HG03432 (cell line): ENCODE data around the gene UNC5C.

Experiments used
- ATAC-seq: cut with Tn5 transposase; IDR thresholded peaks from one replicate; pipeline ENCODE4 v1.9.1; 2021; ENCODE audit warnings: mild to moderate bottlenecking, moderate library complexity; ENCODE audit not compliant: unreplicated experiment

Gene UNC5C

DNA sequence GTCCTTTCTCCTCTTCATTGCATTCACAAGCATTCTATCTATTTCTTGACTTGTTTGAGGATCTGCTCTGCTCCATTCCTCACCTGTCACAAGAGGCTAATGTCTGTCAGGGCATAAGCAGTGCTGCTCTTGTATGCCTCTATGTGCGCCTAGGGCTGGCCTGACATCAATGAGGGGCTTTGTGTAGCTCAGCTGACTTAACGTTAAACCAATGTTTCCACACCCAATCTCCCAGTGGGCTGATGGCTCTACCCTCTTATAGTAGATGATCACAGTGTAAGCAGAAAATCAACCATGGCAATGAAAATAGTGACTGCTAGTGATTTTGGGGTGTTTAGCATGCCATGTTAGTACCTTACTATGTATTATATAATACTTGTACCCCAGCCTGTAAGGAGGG is 139.0 kb downstream of the UNC5C start:
- no peak for ATAC-seq

DNA sequence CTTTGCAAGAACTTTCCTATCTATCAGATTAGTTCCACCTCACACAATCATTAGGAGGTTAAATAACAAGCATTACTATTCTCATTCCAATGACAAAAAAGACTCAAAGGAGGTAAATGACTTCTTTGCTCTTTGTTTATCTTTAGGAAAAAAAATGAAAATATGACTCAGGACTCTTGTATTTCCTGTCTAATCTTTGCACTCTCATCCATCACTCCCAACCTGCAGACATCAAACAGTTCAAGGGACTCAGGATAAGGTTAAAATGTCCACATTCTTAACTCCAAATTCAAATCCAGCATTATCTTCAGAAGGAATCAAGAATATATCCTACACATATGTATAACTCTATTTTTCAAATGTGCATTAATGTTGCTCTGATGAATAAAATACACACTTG is 139.6 kb downstream of the UNC5C start:
- no peak for ATAC-seq

DNA sequence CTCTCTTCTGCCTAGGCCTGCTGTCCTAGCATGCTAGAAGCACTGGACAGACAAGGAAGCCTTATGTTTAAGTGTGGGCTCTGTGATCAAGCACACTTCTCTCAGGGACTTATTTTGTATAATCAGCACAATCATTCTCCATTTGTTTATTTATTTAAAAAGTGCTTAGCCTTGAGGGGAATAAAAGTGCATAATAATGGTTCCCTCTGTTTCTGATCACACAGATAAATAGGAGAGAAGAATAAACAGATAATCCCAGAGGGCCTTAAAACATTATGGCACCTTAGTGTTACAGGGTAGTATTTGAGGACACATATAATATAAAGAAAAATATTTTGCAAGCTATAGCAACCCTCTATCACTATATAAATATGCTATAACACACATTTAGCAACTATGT is 146.5 kb downstream of the UNC5C start:
- no peak for ATAC-seq

DNA sequence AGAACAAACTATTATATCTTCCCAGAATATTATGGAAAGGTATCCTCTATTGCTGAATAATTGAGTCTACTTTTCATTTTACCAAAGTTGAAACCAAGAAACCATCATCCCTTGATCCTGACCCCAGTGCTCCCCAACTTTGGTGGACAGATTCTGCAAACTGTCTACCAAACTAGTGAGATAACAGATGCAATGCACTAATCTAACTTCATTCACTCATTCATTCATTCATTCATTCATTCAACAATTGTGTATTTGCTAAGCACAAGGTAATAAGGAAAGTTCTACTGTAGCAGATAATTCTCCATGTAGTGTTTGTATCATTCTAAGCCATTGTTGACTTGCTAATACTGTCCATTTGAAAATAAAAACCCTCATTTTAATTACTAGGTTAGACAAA is 150.6 kb downstream of the UNC5C start:
- no peak for ATAC-seq

GRCh38 chr4:95394752-95395306 is 153.9 kb downstream of the UNC5C start:
- ATAC-seq = no peak

- no peak for ATAC-seq
These were observed 155.0 kb downstream of the UNC5C start for GRCh38 chr4:95393821-95394220.

DNA sequence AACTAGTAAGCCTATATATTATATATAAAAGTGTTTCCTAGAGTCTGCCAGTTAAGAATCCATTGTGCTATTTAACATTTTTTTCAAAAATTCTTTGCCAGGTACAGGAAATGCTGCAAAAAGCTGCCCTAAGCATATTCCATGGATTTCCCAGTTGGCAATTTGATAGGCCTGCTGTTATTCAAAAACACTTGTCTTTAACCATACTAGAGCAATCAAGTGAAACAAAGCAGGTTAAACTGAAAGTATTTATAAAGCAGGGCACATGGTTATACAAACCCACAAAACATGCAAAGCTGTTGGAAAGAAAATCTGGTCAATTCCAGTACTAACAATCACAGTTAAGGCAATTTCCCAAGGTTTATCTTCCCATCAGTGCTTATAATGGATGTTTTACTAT is 159.9 kb downstream of the UNC5C start:
- no peak for ATAC-seq

- no peak for ATAC-seq
These were observed 161.1 kb downstream of the UNC5C start for GRCh38 chr4:95387719-95388118.

DNA sequence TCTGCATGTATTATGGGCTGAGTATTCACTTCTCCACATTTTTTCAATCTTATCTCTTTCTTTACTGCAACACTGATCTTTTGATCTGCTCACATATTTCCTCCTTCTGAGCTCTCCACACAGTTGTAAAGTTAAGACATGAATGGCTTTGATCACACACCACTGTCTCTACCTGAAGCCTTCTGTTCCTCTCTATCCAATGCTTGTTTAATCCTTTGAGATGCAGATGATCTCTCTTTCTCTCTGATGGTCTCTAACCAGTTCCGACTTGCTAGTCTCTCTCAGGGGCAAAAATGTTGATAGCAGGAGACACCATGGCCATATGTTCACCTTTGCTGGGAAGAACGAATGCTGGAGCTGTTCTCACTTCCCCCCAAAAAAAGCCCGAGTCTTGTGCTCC is 162.4 kb downstream of the UNC5C start:
- no peak for ATAC-seq

DNA sequence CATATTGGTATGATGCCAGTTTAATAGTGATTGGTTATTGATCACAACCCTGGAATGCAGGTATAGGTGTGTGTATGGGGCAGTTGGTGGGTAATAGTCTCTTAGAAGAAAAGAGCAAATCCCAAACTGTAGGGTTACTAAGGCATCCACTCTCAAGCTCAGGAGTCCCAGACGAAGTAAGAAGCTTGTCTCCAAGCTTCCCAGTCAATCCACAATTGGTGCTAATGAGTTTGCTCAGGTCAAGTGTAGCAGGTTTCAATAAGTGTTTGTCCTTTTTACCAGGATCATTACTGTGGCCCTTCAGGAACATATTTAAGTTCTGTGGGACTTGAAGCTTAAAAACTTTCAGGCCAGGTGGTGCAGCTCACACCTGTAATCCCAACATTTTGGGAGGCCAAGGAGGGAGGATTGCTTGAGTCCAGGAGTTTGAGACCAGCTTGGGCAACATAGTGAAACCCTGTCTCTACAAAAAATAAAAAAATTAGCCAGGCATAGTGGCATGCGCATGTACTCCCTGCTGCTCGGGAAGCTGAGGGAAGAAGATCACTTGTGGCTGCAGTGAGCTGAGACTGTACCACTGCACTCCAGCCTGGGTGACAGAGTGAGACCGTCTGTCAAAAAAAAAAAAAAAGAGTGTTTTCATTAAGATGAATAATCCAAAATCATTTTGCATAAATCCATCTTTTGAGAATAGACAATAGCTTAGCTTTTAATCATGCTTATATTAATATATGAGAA is 166.8 kb downstream of the UNC5C start:
- no peak for ATAC-seq

DNA sequence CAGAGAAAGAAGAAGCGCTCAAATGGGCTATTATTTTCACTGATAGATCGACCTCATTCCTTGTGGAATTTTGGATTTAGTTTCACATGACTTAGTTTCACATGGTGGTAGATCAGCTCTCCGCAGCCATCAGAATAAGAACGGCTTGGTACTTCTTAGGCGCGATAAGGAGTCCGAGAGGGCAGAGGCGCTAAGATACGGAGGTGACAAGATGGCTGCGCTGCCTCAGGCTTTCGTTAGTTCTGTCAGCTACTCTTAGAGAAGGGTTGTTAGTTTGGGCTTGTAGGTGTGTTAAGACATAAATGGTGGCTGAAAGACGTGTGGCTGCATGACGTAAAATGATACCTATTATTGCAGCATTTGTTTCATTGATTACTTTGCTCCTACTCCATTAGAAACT is 169.1 kb downstream of the UNC5C start:
- no peak for ATAC-seq

- ATAC-seq = no peak
These were observed 171.3 kb downstream of the UNC5C start for GRCh38 chr4:95377366-95377900.

DNA sequence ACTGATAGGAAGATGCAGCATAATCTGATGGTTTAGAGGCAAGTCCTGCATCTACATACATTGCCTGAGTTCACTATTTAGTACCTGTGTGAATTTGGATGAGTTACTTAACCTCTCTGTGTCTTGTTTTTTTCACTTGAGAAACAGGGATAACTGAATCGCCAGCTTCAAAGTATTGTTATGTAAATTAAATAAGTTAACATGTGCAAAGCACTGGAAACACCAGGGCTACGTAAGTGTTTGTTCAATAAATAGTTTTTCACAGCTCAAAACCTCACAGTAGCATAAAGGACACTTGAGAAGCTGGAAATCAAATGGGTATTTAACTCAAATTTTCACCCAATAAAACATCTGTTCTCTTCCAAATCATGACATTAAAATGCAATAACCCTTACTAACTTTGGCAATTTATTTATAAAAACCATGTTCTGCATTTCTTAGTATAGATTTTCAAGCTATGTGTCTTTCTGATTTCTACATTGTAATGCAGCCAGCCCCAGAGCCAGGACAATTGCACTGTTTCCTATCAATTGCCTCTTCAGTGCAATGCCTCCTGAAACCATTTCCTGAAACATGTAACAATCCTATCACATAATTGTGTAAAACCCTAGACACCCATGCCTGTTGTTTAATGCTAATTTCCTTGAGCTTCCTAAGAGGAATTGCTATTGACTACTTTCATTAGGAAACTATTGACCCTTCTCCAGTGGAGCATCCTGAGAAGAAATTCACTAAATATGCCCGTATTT is 177.1 kb downstream of the UNC5C start:
- no peak for ATAC-seq

DNA sequence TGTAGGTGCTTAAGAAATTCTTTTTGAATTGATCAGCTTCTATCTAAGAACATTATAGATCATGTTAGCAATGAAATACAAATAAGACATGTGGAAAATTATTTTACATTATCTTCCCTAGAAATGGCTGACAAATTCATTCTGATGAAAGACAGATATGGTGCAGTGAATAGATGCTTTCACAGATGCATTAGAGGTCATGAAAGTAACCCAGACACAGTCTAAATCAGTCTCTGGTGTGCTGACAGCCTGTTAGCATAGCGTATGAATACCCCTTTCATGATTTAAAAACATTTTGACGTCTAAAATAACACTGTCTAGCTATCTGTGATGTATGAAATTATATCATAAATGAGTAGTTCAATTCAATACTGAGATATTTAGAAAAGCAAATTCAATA is 180.9 kb downstream of the UNC5C start:
- ATAC-seq = no peak

DNA sequence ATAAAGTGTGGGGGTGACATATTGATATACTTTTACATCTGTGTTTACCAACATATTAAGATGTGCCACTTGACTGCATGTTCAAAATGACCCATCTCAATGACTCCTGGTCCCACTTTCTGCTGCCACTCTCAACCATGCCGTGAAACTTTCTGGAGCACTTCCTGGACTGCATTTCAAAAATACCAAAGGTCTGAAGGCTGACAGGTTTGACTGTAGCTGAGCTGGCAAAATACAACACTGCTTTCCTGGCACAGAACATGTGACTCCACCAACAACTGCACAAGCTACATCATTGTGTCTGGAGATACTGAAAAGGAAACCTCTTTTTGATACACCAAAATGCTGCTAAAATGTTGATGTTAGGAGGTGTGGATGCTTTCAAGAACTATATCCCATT is 184.8 kb downstream of the UNC5C start:
- ATAC-seq = no peak

DNA sequence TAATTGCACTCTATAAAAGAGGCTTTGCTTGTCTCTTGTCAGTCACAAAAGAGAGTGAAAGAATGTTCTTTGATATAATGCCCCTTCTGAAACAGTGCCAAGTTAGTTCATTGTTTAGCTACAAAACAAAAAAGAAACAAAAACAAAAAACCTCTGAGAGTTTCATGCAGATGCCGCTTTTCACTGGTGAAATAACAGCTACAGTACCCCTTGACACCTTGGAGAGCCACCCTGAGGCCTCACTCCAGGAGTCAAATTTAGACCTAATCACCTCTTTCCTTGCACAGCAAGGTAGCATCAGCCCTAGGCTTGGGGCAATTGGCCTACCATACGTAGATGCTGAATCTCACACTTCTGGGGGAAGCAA is 185.2 kb downstream of the UNC5C start:
- ATAC-seq = no peak

DNA sequence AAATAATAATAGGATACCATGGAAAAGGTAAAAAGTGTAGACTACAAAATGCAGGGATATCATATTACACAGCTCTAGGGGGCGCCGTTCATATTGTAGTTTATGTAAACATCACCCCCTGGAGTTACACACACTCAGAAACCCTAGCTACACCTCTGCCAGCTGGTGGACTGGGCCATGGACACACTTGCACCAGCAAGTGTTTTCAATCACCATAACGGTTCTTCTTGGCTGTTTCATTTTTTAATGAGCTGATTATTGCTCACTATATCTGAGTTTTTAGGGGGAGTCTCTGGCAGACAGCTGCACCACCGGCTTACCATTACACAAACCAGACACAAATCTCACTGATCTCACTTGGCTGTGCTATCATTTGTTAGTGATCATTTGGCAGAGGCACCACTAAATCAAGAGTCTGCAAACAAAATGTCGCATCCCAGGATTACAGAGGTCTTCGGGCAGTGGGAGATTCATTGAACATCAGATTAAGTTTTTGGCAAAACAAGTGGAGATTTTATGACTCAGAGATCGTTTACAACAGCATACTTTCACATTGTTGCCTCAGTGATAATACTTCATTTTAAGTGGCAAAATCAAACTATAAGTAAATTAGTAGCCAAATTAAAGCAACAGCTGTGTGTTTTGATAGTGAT is 185.7 kb downstream of the UNC5C start:
- ATAC-seq = no peak

- no peak for ATAC-seq
These were observed 186.7 kb downstream of the UNC5C start for GRCh38 chr4:95362066-95362465.

DNA sequence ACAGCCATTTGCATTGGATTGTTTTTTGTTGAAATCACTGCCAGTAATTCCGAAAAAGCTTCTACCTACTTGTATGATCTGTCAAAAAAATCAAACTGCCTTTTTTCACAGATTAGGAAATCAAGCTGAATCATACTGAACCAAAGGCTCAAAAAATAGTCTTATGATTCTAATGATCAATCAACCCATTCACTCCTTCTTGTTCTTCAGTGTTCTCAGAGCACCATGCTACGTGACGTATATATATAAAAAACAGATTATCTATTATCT is 187.1 kb downstream of the UNC5C start:
- no peak for ATAC-seq

DNA sequence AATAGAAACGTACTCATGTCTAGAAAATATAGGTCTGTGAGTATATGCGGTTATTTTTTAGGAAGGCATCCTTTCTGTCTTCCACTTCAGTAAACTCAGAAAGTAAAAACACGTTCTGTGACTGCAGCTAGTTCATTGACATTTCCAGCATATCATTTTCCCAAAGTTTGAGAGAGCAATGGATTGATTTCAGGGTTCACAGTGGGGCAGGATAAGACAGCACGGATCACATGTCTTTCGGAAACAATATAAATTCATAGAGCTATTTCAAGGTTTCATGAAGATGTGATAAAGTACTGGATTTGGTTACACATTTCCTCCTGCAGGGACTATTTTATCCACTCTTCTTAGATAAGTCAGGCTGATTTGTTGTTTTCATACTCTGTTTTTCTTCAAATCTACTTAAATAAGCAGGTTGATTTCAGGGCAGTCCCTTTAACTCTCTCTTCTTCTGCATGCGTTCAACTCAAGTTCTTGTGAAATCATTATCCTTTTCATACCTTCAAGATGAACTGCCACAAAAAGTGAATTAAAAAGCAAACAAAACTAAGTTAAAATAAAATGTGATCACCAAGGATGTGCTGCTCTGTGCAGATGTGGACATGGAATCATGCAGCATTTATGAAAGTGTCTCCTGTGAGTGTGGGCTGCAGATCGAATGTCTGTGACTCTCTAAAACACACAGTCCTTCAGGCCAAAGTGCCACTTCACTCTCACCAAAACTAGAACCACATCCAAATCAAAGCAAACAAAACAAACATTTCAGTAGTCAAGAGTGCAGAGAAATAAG is 187.7 kb downstream of the UNC5C start:
- ATAC-seq = no peak

- ATAC-seq = no peak
These were observed 188.4 kb downstream of the UNC5C start for GRCh38 chr4:95360256-95360903.
